ENCODE measurements around the gene NBEAL2.

The NBEAL2 gene

DNA sequence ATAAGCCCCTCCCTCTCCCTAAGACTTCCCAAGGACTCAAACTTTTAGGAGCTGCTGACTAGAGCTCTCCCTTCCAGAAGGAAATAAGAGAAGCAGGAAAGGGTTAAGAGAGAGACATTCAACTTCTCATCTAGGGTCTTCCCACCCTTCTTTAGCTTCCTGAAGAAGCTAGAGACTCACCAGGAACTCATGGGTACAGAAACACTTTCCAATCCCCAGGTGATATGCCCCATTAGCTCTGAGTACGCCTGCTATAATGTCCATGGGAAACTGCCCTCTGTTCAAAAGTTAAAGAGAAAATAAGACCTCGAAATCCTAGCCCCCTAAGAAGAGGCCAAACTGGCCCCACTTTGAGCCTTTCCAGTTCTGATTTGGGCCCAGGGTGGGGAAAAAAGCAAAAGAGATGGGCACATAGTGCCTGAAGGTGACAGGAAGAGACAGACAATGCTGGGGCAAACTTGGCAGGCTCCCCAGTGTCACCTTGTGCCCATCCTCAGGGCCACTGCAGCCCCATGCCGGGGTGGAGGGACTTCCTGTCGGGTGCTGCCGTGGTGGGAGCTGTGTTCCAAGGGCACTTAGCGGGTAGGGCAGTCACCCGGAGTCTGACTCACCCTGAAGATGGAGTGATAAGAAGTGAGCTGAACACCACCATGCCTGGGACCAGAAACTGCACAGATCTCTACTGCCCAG is 32.5 kb upstream of the NBEAL2 start:
- peak overlapping the region; percentile 19 for H3K27ac ChIP-seq (ENCODE audit: low read depth, low read length, severe bottlenecking)
- peaks cover 39% of the 10 kb centered on the region for H3K4me1 ChIP-seq (ENCODE audit: control insufficient read depth, insufficient read depth, low read length, poor library complexity, severe bottlenecking)
- WGBS, 2 experiments (ENCODE audit: insufficient coverage in 2 of 2) = 50 to 100% methylated on average over 1 to 2 of the region's 7 CpGs
- H3K4me3 ChIP-seq (ENCODE audit: extremely low read depth, insufficient read depth, low read length, poor library complexity, severe bottlenecking) = no peak overlapping the region
- peaks cover 28% of the 10 kb centered on the region for H3K36me3 ChIP-seq (ENCODE audit: control insufficient read depth, insufficient read depth, low read length)
- H3K9me3 ChIP-seq (ENCODE audit: control insufficient read depth, low read length) = no peaks in the 10 kb centered on the region

DNA sequence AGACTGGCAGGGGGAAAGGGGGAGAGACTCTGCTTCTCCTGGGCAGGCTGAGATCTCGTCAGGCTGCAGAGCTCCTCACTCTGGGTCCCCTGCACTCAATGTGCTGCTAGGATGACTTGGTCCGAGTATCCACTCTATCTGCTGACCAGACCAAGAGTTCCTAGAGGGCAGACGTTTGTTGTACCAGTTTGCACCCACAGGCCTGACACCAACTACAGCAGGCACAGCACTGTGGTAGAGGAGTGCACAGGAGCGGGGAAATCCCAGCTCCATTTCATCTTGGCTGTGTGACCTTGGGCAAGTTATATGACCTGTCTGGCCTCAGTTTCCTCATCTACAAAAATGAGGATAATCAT is 31.9 kb upstream of the NBEAL2 start:
- peaks cover 23% of the 10 kb centered on the region for H3K36me3 ChIP-seq (ENCODE audit: control insufficient read depth, insufficient read depth, low read length)
- H3K4me1 ChIP-seq (ENCODE audit: control insufficient read depth, insufficient read depth, low read length, poor library complexity, severe bottlenecking) = peaks cover 39% of the 10 kb centered on the region
- no peak overlapping the region for H3K4me3 ChIP-seq (ENCODE audit: extremely low read depth, insufficient read depth, low read length, poor library complexity, severe bottlenecking)
- WGBS, 2 experiments (ENCODE audit: insufficient coverage in 2 of 2) = 96% methylated on average over 3 to 4 of the region's 4 CpGs
- H3K9me3 ChIP-seq (ENCODE audit: control insufficient read depth, low read length) = no peaks in the 10 kb centered on the region
- peak overlapping the region; percentile 19 for H3K27ac ChIP-seq (ENCODE audit: low read depth, low read length, severe bottlenecking)

DNA sequence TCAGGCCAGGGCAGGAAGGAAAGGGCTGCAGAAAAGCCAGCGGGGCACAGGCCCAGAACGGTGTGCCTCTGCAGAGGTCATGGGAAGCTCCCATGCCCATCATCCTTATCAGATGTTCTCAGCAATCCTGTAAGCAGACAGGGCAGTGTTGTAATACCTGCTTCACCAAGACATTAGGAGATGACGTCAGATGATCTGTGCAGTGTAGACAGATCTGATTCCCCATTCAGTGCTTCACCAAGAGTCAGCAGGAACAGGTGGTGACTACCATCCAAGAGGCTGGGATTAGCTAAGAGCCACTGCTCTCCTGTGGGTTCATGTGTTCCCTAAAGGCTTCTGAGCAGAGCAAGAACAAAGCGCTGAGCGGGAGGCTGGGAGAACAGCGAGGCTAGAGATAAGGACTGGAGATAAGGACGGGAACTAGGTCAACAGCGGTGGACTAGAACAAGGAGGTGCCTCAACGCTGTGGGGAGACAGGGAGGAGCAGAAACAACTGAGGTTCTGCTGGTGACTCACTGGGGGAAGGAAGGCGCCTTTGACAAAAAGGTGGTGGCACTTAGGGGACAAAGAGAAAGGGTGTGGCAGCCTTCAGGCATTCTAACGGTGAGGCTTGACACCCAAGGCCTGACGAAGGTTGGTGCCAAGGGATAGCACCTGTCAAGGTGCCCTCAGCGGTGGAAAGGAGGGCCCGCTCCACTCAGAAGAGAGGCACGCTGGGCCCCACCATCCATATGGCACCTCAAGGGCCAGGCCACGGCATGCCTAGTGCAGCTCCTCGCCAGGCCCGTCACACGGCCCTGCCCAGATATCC is 31.3 kb upstream of the NBEAL2 start:
- H3K36me3 ChIP-seq (ENCODE audit: control insufficient read depth, insufficient read depth, low read length) = peaks cover 23% of the 10 kb centered on the region
- peak overlapping the region; percentile 51 for H3K27ac ChIP-seq (ENCODE audit: low read depth, low read length, severe bottlenecking)
- H3K4me3 ChIP-seq (ENCODE audit: extremely low read depth, insufficient read depth, low read length, poor library complexity, severe bottlenecking) = no peak overlapping the region
- H3K4me1 ChIP-seq (ENCODE audit: control insufficient read depth, insufficient read depth, low read length, poor library complexity, severe bottlenecking) = peaks cover 35% of the 10 kb centered on the region
- 79 to 83% methylated on average over 17 of the region's 19 CpGs for whole genome bisulfite sequencing, 2 experiments (ENCODE audit: insufficient coverage in 2 of 2)
- no peaks in the 10 kb centered on the region for H3K9me3 ChIP-seq (ENCODE audit: control insufficient read depth, low read length)

DNA sequence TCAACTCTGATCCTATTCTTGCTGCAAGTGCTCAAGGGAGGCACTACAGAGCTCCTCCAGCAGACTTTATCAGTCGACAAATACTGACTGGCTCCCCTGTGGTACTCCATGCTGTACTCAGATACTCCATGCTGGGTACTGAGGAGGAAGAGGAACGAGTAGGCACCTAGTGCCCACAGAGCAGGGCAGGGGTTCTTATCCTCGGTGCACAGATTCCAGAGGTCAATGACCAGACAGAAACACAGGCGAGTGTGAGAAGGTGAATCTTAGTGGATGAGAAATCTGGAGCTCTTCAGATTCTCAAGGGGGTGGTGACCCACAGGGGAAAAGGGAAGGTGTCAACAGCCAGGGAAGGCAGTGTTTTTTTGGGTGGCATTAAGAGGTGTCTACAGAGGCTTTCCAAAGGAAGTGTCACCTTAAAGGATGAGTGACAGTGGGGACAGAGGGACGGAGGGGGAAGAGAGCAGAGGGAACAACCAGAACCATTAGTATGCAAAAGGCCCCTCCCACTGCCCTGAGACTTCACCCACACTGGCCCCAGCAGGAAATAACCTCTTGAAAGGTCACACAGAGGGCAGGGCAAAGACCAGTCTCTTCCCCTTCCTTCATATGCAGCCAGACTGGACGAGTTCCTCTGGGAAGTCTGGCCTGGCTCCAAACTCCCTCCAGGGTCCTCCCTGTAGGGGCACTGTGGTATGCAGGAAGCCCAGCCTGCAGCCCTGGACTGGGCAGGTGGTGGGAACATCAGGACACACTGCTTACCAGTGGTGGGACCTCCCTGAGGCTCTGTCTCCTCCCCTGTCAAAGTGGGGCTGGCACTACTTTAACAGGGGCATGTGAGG is 30.4 kb upstream of the NBEAL2 start:
- Histone ChIP-seq H3K27ac (ENCODE audit: low read depth, low read length, severe bottlenecking) (peak overlapping the region; percentile 51), H3K4me1 (ENCODE audit: control insufficient read depth, insufficient read depth, low read length, poor library complexity, severe bottlenecking) (peaks cover 37% of the 10 kb centered on the region), H3K36me3 (ENCODE audit: control insufficient read depth, insufficient read depth, low read length) (peaks cover 23% of the 10 kb centered on the region), H3K9me3 (ENCODE audit: control insufficient read depth, low read length) (no peaks in the 10 kb centered on the region), H3K4me3 (ENCODE audit: extremely low read depth, insufficient read depth, low read length, poor library complexity, severe bottlenecking) (no peak overlapping the region)
- WGBS, 2 experiments (ENCODE audit: insufficient coverage in 2 of 2) = 88 to 97% methylated on average over 4 to 5 of the region's 6 CpGs

DNA sequence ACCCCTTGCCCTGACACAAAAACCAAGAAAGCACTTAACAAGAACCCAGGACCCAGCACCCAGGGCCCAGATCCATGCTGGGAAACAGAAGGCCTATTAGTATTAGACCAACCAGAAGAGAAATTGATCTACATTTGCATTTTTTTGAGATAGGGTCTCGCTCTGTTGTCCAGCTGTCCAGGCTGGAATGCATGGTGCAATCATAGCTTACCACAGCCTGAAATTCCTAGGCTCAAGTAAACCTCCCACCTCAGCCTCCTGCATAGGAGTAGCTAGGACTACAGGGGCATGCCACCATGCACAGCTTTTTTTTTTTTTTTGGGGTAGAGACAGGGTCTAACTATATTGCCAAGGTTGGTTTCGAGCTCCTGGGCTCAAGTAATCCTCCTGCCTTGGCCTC is 29.3 kb upstream of the NBEAL2 start:
- Histone ChIP-seq H3K27ac (ENCODE audit: low read depth, low read length, severe bottlenecking) (no peak overlapping the region), H3K36me3 (ENCODE audit: control insufficient read depth, insufficient read depth, low read length) (peaks cover 23% of the 10 kb centered on the region), H3K9me3 (ENCODE audit: control insufficient read depth, low read length) (no peaks in the 10 kb centered on the region), H3K4me3 (ENCODE audit: extremely low read depth, insufficient read depth, low read length, poor library complexity, severe bottlenecking) (no peak overlapping the region), H3K4me1 (ENCODE audit: control insufficient read depth, insufficient read depth, low read length, poor library complexity, severe bottlenecking) (peaks cover 29% of the 10 kb centered on the region)
- WGBS, 2 experiments (ENCODE audit: insufficient coverage in 2 of 2) = 71% methylated on average over 1 of the region's 2 CpGs; no CpG with 5 or more reads in 1 of the 2 experiments

DNA sequence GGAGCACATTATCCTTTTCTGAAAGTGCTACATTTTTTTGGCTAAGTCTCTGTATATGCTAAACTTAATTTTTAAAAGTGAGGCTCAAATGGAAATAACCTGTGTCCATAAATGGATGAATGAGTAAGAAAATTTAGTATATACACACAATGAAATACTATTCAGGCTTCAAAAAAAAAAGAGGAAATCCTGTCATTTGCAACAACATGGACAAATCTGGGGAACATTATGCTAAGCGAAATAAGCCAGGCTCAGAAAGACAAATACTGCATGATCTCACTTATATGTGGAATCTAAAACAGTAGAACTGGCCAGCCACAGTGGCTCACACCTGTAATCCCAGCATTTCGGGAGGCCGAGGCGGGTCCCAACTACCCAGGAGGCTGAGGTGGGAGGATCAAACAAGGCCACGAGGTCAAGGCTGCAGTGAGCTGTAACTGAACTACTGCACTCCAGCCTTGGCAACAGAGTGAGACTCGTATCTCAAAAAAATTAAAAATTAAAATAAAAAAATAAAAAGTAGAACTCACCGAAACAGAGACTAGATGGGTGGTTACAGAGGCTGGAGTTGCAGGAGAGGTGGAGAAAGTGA is 28.7 kb upstream of the NBEAL2 start:
- Histone ChIP-seq H3K9me3 (ENCODE audit: control insufficient read depth, low read length) (no peaks in the 10 kb centered on the region), H3K27ac (ENCODE audit: low read depth, low read length, severe bottlenecking) (no peak overlapping the region), H3K4me3 (ENCODE audit: extremely low read depth, insufficient read depth, low read length, poor library complexity, severe bottlenecking) (no peak overlapping the region), H3K36me3 (ENCODE audit: control insufficient read depth, insufficient read depth, low read length) (peaks cover 20% of the 10 kb centered on the region), H3K4me1 (ENCODE audit: control insufficient read depth, insufficient read depth, low read length, poor library complexity, severe bottlenecking) (peaks cover 31% of the 10 kb centered on the region)
- 95 to 100% methylated on average over 5 of the region's 7 CpGs for WGBS, 2 experiments (ENCODE audit: insufficient coverage in 2 of 2)

DNA sequence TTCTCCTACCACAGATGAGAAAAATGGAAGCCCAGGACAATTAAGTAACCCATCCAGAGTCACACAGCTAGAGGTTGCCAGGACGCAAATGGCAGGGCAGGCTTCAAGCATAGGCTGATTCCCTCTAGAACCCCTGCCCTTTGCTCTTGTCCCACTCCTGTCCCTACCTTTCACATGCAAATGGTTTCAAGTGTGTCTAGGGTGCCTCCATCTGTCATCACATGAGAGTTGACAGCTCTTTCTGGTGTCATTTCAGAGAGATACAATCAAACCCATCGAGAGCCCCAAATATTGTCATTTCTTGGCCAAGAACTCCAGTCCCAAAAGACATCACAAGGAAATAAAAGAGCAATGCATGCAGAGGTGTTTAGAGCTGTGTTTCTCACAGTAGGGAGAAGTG is 26.7 kb upstream of the NBEAL2 start:
- 95 to 100% methylated on average over 2 of the region's 2 CpGs for WGBS, 2 experiments (ENCODE audit: insufficient coverage in 2 of 2)
- no peak overlapping the region for H3K27ac ChIP-seq (ENCODE audit: low read depth, low read length, severe bottlenecking)
- H3K9me3 ChIP-seq (ENCODE audit: control insufficient read depth, low read length) = no peaks in the 10 kb centered on the region
- H3K4me3 ChIP-seq (ENCODE audit: extremely low read depth, insufficient read depth, low read length, poor library complexity, severe bottlenecking) = no peak overlapping the region
- H3K4me1 ChIP-seq (ENCODE audit: control insufficient read depth, insufficient read depth, low read length, poor library complexity, severe bottlenecking) = peaks cover 26% of the 10 kb centered on the region
- H3K36me3 ChIP-seq (ENCODE audit: control insufficient read depth, insufficient read depth, low read length) = peaks cover 6% of the 10 kb centered on the region

DNA sequence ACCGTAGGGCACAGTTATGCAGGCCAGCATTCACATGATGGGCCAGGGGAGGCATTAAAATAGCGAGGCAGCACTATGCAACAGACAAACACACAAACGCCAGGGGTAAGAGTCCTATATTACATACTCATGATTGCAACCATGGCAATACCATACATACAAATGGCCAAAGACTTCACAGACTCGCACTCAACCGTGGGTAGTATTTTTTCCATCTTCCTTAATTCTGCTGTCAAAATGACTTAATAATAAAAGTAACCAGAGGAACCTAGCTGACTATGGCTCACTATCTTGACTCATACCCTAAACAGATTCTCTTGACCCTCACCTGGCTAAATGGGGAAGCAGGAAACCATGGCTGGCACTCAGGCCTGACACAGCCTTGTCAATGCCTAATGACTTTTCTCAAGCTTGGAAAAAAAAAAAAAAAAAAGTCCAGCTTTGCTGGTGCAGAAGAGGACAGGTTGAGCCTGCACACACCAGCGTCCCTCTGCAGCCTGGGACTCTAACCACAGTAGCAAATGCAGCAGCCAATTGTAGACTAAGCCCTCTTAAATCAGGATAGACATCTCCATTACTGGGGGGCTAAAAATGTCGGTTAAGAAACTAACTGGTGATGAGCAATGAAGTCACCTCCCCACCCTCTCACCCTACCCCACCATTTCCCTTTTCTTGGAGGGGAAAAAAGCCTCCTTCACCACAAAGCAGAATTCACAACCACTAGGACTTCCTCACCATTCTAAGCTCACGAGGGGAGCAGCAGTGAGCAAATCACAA is 26.0 kb upstream of the NBEAL2 start:
- Histone ChIP-seq H3K36me3 (ENCODE audit: control insufficient read depth, insufficient read depth, low read length) (peaks cover 9% of the 10 kb centered on the region), H3K9me3 (ENCODE audit: control insufficient read depth, low read length) (no peaks in the 10 kb centered on the region)

DNA sequence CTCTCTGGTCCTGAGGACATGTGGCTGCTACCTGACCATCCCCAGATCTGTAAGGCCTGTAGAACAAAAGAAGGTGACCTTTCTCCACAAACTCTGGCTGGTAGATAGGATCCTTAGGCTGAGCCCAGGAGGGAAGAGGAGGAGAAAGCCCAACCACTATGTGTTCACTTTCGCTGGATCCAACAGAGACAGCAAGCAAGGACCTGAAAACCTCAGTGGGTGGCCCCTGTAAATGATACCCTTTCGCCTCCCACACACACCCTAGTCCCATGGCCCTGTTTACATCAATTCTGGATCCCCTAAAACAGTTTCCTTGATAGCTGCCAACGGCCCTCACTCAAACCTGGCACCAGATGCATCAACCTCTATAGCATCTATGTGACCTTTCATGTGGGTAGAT is 25.3 kb upstream of the NBEAL2 start:
- Histone ChIP-seq H3K4me3 (ENCODE audit: extremely low read depth, insufficient read depth, low read length, poor library complexity, severe bottlenecking) (no peak overlapping the region), H3K4me1 (ENCODE audit: control insufficient read depth, insufficient read depth, low read length, poor library complexity, severe bottlenecking) (peaks cover 12% of the 10 kb centered on the region), H3K9me3 (ENCODE audit: control insufficient read depth, low read length) (no peaks in the 10 kb centered on the region), H3K36me3 (ENCODE audit: control insufficient read depth, insufficient read depth, low read length) (peaks cover 15% of the 10 kb centered on the region), H3K27ac (ENCODE audit: low read depth, low read length, severe bottlenecking) (no peak overlapping the region)
- whole genome bisulfite sequencing, 2 experiments (ENCODE audit: insufficient coverage in 2 of 2) = 100% methylated on average over 2 of the region's 3 CpGs

More for the DNA sequence above, 26.0 kb upstream of the NBEAL2 start:
- WGBS, 2 experiments (ENCODE audit: insufficient coverage in 2 of 2) = 87% methylated on average over 6 to 8 of the region's 8 CpGs
- peaks cover 20% of the 10 kb centered on the region for H3K4me1 ChIP-seq (ENCODE audit: control insufficient read depth, insufficient read depth, low read length, poor library complexity, severe bottlenecking)
- no peak overlapping the region for H3K4me3 ChIP-seq (ENCODE audit: extremely low read depth, insufficient read depth, low read length, poor library complexity, severe bottlenecking)
- H3K27ac ChIP-seq (ENCODE audit: low read depth, low read length, severe bottlenecking) = no peak overlapping the region

DNA sequence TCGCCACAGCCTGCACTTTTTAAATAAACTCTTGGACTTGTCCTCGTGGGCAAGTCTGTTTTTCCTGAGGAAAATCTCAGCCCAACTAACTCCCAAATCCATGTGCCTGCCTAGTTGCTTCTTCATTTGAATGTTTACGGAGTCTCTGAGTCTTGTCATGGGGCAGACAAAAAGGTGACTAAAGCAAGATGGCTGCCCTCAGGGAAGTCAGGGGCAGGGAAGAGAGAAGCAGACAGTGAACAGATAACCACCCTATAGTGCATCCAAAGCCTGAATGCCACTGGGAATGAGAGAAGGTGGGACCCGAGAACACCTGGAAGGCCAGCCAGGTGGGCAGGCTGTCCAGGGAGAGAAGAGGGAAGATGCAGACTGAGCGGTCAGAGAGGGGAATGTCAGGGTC is 24.3 kb upstream of the NBEAL2 start:
- Histone ChIP-seq H3K27ac (ENCODE audit: low read depth, low read length, severe bottlenecking) (no peak overlapping the region), H3K36me3 (ENCODE audit: control insufficient read depth, insufficient read depth, low read length) (peaks cover 18% of the 10 kb centered on the region), H3K9me3 (ENCODE audit: control insufficient read depth, low read length) (no peaks in the 10 kb centered on the region), H3K4me1 (ENCODE audit: control insufficient read depth, insufficient read depth, low read length, poor library complexity, severe bottlenecking) (peaks cover 18% of the 10 kb centered on the region), H3K4me3 (ENCODE audit: extremely low read depth, insufficient read depth, low read length, poor library complexity, severe bottlenecking) (no peak overlapping the region)
- 89 to 96% methylated on average over 4 of the region's 5 CpGs for WGBS, 2 experiments (ENCODE audit: insufficient coverage in 2 of 2)
